ENCODE data around the gene HLA-DMA. TPM values are rescaled to one million over a fixed set of nuclear protein-coding genes. Genes with fewer than 3 reads are reported as not detected.
A peak's percentile ranks its signal among the peaks of the same experiment; 100 is the strongest.

The HLA-DMA gene
- total and polyA plus RNA-seq, 2 of the 13 experiments (the other 11 are each of a cell fraction or from before 2014, with no cell fraction given), result 0.70 to 0.71 TPM

GRCh38 chr6:32971581-32972352 is 18.9 kb upstream of the HLA-DMA start (continued):
- peak; percentile 73; the same call in 1 of the 2 replicates for TF ChIP-seq ZNF556 (CRISPR knock-in tag; IDR thresholded peaks at IDR 0.05; ENCODE audit: borderline replicate concordance)
- peak; percentile 84 for TF ChIP-seq ZNF574 (CRISPR knock-in tag; IDR thresholded peaks at IDR 0.05)
- TF ChIP-seq ATF7 (IDR thresholded peaks at IDR 0.05), result peak; percentile 100
- peak; percentile 99 for TF ChIP-seq ATF7 (CRISPR knock-in tag; IDR thresholded peaks at IDR 0.05)
- peak; percentile 67 for TF ChIP-seq ZNF335 (CRISPR knock-in tag; IDR thresholded peaks at IDR 0.05)
- TF ChIP-seq ZMAT3 (CRISPR knock-in tag; conservative IDR thresholded peaks at IDR 0.05), result peak; percentile 73; the same call in 1 of the 2 replicates
- peak in 1 of 2 experiments; percentile 90; a peak in 2 of 4 replicates for TF ChIP-seq KLF16 (CRISPR knock-in tag; IDR thresholded peaks at IDR 0.05)
- peak; percentile 53 for TF ChIP-seq PBX2 (CRISPR knock-in tag; IDR thresholded peaks at IDR 0.05)
- peak; percentile 90 for TF ChIP-seq MAF1 (CRISPR knock-in tag; IDR thresholded peaks at IDR 0.05; ENCODE audit: borderline replicate concordance)
- peak; percentile 89 for TF ChIP-seq ZFP37 (CRISPR knock-in tag; IDR thresholded peaks at IDR 0.05; ENCODE audit: borderline replicate concordance)
- TF ChIP-seq ZNF326 (CRISPR knock-in tag; IDR thresholded peaks at IDR 0.05; ENCODE audit: borderline replicate concordance), result peak; percentile 59; the same call in 1 of the 2 replicates
- TF ChIP-seq ZNF17 (CRISPR knock-in tag; IDR thresholded peaks at IDR 0.05), result no peak
- TF ChIP-seq ZNF235 (CRISPR knock-in tag; IDR thresholded peaks at IDR 0.05; ENCODE audit: borderline replicate concordance), result 0 out of 2 replicates have a peak, but pooled peaks have one; percentile 23
- 0 out of 2 replicates have a peak, but pooled peaks have one; percentile 57 for TF ChIP-seq ZNF546 (CRISPR knock-in tag; conservative IDR thresholded peaks at IDR 0.05)
- peak; percentile 45; the same call in 1 of the 2 replicates for TF ChIP-seq CSRNP1 (CRISPR knock-in tag; IDR thresholded peaks at IDR 0.05)
- TF ChIP-seq KAT8 (CRISPR knock-in tag; IDR thresholded peaks at IDR 0.05), result peak; percentile 93
- peak; percentile 62 for TF ChIP-seq RAD21 (CRISPR knock-in tag; IDR thresholded peaks at IDR 0.05)
- TF ChIP-seq REL (CRISPR knock-in tag; conservative IDR thresholded peaks at IDR 0.05), result no peak
- 0 out of 2 replicates have a peak, but pooled peaks have one; percentile 38 for TF ChIP-seq GMEB2 (CRISPR knock-in tag; IDR thresholded peaks at IDR 0.05; ENCODE audit: low read depth)
- TF ChIP-seq SKIL (CRISPR knock-in tag; IDR thresholded peaks at IDR 0.05; ENCODE audit: borderline replicate concordance), result peak; percentile 65
